HUES6 (cell line): ENCODE results near the gene NFIA.

ENCODE experiments used
- H3K27ac ChIP-seq: 2 replicates; pipeline ENCODE4 v1.7.0; 2013; ENCODE audit warnings: low read depth, mild to moderate bottlenecking, low read length, inconsistent platforms
- H3K27me3 ChIP-seq: 2 replicates; pipeline ENCODE4 v1.6.1; 2013; ENCODE audit warnings: low read length; ENCODE audit not compliant: control insufficient read depth, insufficient read depth
- H3K36me3 ChIP-seq: 2 replicates; pipeline ENCODE4 v1.6.1; 2013; ENCODE audit warnings: low read length; ENCODE audit not compliant: control insufficient read depth, insufficient read depth
- H3K4me1 ChIP-seq: 2 replicates; pipeline ENCODE4 v1.6.1; 2013; ENCODE audit warnings: low read length; ENCODE audit not compliant: control insufficient read depth, insufficient read depth
- H3K4me3 ChIP-seq: 2 replicates; pipeline ENCODE4 v1.5.1; 2013; ENCODE audit warnings: low read depth, low read length
- H3K9ac ChIP-seq: one replicate; pipeline ENCODE4 v1.6.1; 2013; ENCODE audit warnings: mild to moderate bottlenecking, low read length
- H3K9me3 ChIP-seq: 2 replicates; pipeline ENCODE4 v1.6.1; 2013; ENCODE audit warnings: low read depth, low read length; ENCODE audit not compliant: control insufficient read depth, insufficient read depth

The NFIA gene

DNA sequence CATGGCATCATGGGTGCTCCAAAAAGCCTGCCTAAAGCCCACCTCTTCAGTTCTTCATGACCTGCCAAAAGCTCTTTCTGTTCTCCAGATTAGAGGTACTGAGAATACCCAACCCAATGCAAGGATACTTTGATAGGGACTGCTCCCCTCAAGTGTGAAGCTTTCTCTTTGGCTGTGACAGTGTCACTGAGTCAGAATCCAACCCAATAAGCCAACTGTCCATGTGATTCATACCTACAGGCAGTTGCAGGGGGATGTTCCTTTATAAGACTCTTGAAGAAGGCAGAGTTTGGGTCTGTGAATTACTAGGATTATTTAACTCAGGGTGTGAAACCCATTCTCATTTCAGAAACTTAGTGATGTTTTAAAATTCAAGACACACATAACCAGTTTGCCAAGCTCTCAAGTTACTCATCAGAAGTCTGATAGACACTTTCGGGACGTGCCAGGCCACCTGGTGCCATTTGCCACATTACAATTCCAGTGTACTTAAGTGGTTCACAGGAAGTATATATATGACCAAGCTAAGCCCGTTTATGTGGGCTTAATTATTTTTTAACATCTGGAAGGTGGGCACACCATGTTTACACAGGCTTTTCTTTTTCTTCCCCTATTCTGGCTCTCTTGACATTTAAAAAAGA, 265.8 kb downstream of the NFIA start:
- Histone ChIP-seq H3K9me3 (peaks cover 10% of the 10 kb centered on the region), H3K27ac (no peak overlapping the region)

DNA sequence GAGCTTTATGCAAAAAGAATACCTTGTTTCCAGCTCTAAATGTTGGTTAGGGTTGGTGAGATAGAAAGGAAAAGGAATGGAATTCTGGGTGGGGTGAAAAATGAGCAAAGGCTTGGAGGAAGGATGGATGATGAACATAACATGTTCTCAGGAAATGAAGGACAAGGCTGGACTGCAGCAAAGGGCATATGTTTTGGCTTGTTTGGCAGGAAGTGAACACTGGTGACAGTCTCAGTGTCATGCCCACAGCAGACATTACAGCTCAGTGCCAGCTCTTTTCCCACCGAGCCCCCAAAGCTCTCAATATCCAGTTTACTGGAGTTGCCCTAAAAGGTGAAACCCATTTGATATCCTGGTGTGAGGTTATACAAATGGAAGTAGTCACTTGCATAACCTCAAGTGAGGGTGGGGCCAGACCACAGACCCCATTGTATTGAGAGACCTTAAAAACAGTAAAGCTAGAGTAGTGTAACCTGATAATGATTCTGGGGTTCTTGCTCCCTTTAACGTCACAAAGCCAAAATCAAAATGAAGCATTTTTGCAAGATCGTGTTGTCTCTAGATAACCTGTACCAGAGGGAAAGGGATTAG, 270.6 kb downstream of the NFIA start:
- no peak overlapping the region for H3K4me3 ChIP-seq
- H3K4me1 ChIP-seq, result peaks cover 12% of the 10 kb centered on the region
- H3K9me3 ChIP-seq, result no peaks in the 10 kb centered on the region
- no peak overlapping the region for H3K9ac ChIP-seq
- H3K36me3 ChIP-seq, result no peaks in the 10 kb centered on the region
- no peak overlapping the region for H3K27ac ChIP-seq
- no peaks in the 10 kb centered on the region for H3K27me3 ChIP-seq

More for the DNA sequence above, 265.8 kb downstream of the NFIA start:
- Histone ChIP-seq H3K9ac (no peak overlapping the region), H3K4me3 (no peak overlapping the region), H3K4me1 (peaks cover 7% of the 10 kb centered on the region), H3K27me3 (no peaks in the 10 kb centered on the region), H3K36me3 (no peaks in the 10 kb centered on the region)

DNA sequence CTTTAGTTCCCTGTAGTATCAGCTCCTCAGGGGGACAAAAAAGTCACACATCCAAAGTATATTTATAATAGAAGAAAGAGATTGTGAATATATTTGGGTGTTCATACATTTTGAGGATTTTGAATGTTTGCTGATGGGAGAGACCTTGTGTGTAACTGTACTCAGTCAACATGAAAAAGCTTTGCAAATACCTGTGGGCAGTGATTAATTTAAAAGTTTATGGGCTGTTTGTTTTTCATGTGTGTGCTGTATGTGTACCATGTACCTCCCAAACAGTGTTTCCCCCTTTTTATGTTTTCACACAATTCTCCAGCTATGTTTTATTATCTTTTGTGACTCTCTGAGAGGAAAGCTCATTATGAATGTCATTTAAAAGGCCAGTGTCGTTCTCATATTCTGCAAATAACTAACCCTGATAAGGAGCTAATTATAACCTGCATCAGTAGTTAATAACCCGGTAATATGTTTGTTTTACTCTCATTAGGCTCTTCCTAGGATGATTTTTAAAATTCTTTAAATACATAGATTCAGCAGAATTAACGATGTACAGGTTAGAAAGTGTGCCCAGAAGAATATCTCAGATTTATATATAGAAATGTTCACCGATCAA, 271.5 kb downstream of the NFIA start:
- H3K9me3 ChIP-seq, result no peaks in the 10 kb centered on the region
- no peak overlapping the region for H3K9ac ChIP-seq
- H3K4me1 ChIP-seq, result peaks cover 12% of the 10 kb centered on the region
- no peak overlapping the region for H3K4me3 ChIP-seq
- no peaks in the 10 kb centered on the region for H3K27me3 ChIP-seq
- H3K27ac ChIP-seq, result no peak overlapping the region
- H3K36me3 ChIP-seq, result no peaks in the 10 kb centered on the region

DNA sequence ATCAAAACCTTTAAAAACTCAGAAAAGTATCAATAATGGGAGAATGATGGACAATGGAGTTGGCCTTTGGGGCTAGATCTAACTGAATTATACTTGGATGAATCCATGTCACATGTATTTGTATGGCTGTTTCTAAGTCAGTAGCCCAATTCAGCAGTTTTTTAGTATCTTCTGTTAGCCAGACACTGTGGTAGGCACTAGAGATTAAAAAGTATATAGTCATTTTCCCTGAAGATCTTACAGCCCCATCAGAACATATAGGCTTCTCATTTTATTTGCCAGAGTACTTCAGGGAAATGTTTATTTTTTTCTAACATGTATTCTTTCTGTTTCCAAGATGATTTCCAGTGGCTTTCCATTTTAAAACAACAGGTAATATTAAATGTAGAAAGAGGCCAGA, 273.7 kb downstream of the NFIA start:
- Histone ChIP-seq H3K9ac (no peak overlapping the region), H3K27ac (no peak overlapping the region), H3K4me3 (no peak overlapping the region), H3K4me1 (peaks cover 12% of the 10 kb centered on the region), H3K36me3 (no peaks in the 10 kb centered on the region), H3K27me3 (no peaks in the 10 kb centered on the region), H3K9me3 (no peaks in the 10 kb centered on the region)

DNA sequence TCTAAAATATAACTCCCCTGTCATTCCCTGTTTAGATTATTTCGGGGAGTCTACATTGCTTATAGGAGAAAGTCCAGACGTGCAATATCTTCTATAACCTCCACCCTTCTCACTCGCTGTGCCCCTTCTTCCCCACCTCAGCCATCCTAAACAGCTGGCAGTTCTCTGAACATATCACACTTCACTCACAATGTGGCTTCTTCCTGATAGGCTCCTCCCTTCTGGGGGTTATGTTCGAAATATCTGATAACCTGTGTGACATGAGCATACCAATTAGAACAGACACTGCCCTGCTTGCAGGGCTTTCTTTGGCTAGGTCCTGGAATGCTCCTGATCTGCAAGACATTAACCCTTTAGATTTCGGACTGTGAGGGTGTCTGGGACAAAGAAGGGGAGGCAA, 274.6 kb downstream of the NFIA start:
- Histone ChIP-seq H3K9me3 (no peaks in the 10 kb centered on the region), H3K27ac (no peak overlapping the region), H3K4me1 (peaks cover 12% of the 10 kb centered on the region), H3K9ac (no peak overlapping the region), H3K27me3 (no peaks in the 10 kb centered on the region), H3K4me3 (no peak overlapping the region), H3K36me3 (no peaks in the 10 kb centered on the region)

DNA sequence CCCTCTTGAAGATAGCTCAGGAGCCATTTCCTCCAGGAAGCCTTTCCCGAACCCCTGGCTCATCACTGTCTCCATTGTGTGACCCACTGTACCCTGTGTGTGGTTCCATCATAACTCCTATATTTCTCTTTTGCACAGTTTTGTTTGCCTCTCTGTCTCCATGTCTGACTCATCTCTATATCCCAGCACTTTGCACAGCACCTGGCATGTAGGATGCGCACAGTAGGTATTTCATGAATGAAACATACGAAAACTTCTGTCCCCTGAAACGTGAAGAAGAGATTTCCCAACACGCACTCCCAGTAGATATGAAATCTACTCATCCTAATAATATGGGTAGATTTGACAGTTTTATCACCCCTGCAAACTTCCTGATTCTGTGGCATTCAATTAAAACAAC, 275.2 kb downstream of the NFIA start:
- H3K4me1 ChIP-seq, result peaks cover 10% of the 10 kb centered on the region
- H3K9me3 ChIP-seq, result no peaks in the 10 kb centered on the region
- H3K27ac ChIP-seq, result no peak overlapping the region
- no peaks in the 10 kb centered on the region for H3K27me3 ChIP-seq
- H3K9ac ChIP-seq, result no peak overlapping the region
- H3K36me3 ChIP-seq, result no peaks in the 10 kb centered on the region
- H3K4me3 ChIP-seq, result no peak overlapping the region

DNA sequence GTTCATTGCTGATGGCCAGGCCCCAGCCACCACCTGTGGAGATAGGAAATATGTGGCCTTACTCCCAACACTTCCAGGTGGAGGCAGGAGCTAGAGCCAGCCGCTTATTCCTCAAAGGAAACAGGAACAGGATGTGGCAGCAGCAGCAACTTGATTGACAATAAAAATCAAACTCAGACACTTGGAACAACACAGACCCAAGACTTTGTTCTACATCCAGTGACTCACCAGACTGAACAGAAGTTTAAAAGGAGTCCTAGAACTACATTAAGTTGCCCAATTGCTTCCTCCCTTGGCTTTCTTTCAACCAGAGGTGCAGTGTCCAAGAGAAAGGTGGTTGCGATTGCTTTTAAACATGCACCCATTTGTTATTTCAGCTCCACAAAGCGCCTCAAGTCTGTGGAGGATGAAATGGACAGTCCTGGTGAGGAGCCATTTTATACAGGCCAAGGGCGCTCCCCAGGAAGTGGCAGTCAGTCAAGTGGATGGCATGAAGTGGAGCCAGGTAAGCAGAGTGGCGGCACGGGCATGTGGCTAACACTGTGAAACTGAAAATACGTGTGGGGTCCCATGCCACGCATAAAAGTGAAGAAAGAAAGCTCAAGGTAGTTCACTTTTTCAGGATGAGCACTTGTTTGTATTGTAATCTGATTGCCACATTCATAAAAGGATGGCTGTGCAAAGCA, 276.6 kb downstream of the NFIA start:
- Histone ChIP-seq H3K4me3 (no peak overlapping the region), H3K27ac (no peak overlapping the region)

DNA sequence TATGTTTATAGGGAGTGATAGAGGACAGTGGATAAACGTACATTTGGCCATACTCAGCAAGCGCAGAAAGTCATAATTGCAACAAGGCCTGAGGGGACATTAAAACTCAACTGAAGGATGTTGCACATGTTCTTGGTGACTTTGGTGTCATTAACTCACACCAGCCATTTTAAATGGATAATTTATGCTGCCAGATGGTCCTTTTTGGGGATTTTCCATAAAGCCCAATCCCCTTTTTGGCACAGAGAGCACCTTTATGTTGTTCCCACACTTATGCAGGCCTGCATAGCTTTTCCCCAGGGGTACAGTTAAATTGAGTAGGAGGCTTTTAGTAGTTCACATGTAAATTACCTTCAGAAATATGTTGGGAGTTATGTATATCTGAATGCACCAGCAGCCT, 279.6 kb downstream of the NFIA start:
- H3K4me1 ChIP-seq, result no peaks in the 10 kb centered on the region
- no peaks in the 10 kb centered on the region for H3K36me3 ChIP-seq
- no peaks in the 10 kb centered on the region for H3K27me3 ChIP-seq
- no peak overlapping the region for H3K9ac ChIP-seq
- no peak overlapping the region for H3K4me3 ChIP-seq
- no peak overlapping the region for H3K27ac ChIP-seq
- no peaks in the 10 kb centered on the region for H3K9me3 ChIP-seq

More for the DNA sequence above, 276.6 kb downstream of the NFIA start:
- H3K4me1 ChIP-seq, result no peaks in the 10 kb centered on the region
- no peak overlapping the region for H3K9ac ChIP-seq
- no peaks in the 10 kb centered on the region for H3K9me3 ChIP-seq
- no peaks in the 10 kb centered on the region for H3K36me3 ChIP-seq
- H3K27me3 ChIP-seq, result no peaks in the 10 kb centered on the region

DNA sequence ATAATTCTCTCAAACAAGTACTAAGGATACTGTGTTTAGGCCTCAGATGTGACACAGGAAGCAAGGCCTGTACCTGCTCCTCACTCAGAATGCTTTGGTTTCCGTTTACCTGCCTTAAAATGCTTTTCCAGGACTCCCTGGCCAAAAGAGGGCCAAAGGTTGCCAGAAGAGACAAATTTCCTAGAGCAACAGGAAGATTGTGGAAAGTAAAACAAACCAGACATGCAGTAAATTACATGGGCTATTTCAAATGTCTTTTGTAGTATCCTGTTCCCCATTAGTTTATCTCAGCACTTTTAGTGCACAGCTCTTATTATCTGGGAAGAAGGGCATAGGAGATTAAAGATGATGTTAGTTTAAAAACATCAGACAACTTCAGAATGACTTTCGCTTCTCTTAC, 280.0 kb downstream of the NFIA start:
- Histone ChIP-seq H3K9me3 (no peaks in the 10 kb centered on the region), H3K36me3 (no peaks in the 10 kb centered on the region), H3K4me1 (no peaks in the 10 kb centered on the region), H3K9ac (no peak overlapping the region), H3K27me3 (no peaks in the 10 kb centered on the region), H3K4me3 (no peak overlapping the region), H3K27ac (no peak overlapping the region)

DNA sequence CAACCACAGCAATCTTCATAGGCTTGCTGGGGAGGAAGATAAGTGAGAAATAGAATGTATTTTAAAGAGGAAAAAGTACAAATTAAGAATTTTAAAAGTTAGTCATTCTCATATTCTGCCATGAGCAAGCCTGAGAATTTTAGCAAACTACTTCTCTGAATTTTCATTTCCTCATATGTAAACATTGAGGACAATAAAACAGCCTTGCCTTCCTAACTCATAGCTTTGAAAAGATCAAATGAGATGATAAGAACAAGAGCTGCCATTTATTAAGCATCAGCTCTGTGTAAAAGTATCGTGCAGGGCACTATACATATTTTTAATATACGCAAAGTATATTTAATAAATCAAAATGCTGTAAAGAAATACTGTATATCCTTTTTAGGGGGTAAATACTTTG, 286.0 kb downstream of the NFIA start:
- Histone ChIP-seq H3K9ac (no peak overlapping the region), H3K27me3 (no peaks in the 10 kb centered on the region), H3K4me3 (no peak overlapping the region), H3K36me3 (no peaks in the 10 kb centered on the region), H3K9me3 (no peaks in the 10 kb centered on the region), H3K27ac (no peak overlapping the region), H3K4me1 (no peaks in the 10 kb centered on the region)

DNA sequence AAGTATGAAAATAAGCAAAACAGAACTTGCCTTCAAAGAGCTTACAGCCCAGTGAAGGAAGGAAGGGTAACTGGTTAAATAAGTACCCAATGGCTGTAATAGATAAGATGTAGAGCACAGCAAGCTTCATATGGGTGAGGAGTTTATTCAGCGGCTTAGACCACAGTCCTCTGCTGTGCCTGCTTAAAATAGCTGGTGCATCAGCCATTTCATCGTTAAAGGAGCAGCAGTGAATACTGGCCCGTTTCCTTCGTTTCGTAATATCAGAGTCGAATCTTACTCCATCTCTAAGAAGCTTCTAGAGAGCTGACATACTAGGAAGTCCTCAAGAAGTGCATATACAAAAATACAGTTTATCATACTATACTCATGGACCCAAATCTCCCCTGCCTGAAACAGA, 286.5 kb downstream of the NFIA start:
- H3K27ac ChIP-seq, result no peak overlapping the region
- H3K9me3 ChIP-seq, result no peaks in the 10 kb centered on the region
- no peak overlapping the region for H3K4me3 ChIP-seq
- no peaks in the 10 kb centered on the region for H3K4me1 ChIP-seq
- no peaks in the 10 kb centered on the region for H3K27me3 ChIP-seq
- H3K36me3 ChIP-seq, result no peaks in the 10 kb centered on the region
- no peak overlapping the region for H3K9ac ChIP-seq
